ENCODE measurements around the gene MED29.
A peak's percentile ranks its signal among the peaks of the same experiment; 100 is the strongest.

MED29 gene

DNA sequence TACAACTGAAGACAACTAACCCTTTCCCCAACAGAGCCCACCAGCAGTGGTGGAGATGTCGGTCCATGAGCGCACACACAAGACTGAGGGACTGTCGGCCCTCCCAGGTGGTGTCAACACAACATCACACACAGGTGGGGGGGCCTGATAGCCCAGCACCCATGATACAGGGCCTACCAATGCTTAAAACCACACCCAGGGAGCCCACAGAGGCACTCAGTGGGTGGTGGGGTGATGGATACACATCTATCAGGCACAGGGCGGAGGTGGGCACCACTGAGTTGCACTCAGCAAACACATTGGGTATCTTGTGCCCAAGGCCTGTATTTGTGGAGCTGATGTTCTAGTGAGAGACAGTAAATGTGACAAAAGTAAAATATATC is 8.5 kb downstream of the MED29 start:
- DNase-seq = no peak

DNA sequence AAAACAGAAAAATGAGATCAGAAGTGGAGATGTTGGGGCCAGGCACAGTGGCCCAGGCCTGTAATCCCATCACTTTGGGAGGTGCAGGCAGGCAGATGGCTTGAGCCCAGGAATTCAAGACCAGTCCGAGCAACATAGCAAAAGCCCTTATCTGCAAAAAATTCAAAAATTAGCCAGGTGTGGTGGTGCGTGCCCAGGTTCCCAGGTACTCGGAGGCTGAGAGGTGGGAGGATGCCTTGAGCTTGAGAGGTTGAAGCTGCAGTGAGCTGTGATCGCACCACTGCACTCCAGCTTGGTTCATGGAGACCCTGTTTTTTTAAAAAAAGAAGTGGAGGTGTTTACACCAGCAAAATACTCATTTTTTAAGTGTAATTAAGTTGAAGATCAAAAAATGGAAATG is 8.9 kb downstream of the MED29 start:
- DNase-seq = no peak

DNA sequence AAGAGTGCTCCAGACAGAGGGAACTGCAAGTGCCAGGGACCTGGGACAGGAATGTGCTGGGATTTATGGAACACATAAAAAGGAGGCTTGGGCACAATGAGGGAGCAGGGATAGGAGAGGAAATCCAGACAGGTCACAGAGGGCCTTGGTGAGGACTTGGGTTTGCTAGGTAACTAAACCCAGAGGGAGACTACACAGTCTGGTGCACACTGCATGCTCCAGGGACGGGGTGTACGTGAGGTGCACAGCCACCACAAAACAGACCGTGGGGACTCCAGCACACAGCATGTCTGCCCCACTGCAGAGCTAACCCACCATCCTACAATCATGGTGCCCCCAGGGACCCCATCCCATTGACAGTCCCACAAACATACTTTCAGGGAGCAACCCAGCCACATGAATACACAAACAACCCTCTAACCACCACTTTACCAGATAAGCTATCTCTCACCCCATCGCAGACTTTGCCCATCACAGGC is 9.9 kb downstream of the MED29 start:
- no peak for DNase-seq

DNA sequence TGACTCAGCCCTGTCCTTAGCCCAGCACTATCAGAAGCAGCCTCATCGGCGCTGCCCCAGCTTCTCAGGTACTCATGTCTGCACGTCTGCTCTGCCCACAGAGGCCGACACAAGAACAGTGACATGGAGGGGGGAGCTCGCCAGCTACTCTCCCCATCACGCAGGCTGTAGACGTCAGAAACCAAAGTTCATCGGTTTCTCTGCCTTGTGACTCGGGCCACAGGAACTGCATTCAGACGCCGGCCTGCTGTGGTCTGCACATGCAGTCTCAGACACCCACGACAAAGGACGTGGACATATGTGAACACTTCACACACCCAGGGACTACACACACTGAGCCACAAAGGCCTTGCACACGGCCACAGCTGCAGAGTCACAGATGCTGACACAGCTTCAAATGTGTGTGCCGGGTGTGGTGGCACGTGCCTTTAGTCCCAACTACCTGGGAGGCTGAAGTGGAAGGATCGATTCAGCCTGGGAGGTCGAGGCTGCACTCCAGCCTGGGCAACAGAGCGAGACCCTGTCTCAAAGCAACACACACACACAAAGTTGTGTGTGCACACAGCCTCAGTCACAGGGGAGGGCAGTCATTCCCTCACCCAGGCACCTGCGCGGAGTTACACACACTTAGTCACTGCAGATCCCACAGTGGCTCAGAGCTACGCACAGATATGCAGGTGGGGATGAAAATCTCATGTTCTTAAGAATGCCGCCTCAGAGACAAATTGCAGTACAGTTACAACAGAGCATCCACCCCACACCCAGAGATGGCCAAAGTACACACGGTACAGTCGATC is 10.6 kb downstream of the MED29 start:
- peak; percentile 61 to 79 for DNase-seq

DNA sequence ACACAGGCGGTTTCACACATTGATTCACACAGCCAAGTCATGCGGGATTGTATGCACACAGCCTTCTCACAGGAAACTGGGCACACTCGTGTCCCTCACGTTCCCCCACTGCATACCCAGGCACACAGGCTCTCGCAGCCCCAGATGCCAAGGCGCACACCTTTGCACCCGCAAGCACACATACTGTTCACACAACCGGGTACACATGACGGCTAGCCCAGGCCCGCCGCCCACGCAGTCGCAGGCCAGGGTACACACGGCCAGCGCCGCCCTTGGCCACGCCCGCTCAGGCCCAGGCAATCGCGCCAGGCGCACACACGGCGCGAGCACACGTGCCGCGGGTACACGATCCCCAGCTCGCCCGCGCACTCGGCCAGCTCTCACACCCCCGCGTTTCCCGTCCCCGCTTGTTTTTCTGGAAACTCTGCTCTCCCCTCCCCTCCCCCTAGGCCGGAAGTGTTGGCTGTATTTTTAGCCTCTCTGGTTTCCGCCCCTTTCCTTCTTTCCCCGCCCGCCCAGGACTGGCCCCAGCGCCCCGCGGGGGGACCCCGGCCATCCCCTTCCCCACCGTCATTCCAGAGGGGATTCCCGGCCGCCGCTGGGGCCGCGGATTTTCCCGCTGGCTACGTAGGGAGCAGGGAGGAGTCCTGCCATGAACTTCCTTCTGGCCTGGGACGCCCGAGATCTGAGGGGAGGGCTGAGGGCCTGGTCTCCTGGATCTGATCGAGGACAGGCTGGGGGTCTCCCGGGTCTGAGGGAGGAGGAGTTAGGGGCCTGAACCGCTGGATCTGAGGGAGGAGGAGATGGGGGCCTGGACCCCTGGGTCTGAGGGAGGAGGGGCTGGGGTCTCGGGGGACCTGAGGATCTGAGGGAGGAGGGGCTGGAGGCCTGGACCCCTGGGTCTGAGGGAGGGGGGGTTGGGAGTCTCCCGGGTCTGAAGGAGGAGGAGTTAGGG is 11.4 kb downstream of the MED29 start:
- peak; percentile 79 to 84 for DNase-seq

DNA sequence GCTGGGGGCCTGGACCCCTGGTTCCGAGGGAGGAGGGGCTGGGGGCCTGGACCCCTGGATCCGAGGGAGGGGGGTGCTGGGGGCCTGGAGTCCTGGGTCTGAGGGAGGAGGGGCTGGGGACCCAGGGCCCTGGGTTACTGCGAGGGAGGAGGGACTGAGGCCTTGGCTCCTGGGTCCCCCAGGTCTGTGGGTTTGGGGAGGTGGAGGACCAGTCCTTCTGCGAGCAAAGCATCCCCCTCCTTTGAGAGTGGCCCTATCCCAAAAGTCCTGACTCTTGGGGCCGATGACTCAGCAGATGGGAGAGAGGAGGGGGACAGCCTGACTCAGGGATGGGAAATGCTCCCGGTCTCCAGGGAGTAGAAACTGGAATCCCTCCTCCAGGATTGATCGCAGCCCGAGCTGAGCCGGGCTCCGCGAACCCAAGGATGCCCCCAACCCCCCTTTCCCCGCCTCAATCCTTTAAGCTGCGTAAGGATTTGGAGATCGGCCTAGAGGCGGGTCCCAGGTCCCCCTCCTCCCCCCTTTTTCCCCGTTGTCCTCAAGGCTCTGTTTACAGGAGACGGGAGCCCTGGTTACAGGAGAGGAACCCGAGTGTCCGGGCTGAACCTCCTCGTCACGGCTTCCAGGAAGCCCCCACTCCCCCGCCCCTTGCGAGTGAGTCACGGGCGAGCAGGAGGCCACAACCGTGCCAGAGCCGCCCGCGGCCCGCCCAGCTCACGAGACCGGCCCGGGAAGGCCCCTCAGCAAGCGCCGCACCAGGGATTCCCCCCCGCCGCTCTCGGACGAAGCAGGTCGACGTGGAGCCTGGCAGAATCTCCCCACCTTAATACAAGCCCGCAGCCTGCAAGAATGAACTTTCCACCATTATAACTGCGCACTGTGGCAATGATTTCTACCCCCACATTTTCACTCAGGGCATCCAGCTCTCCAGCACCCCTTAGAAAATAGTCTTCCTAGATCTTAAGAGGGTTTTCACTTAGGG is 12.4 kb downstream of the MED29 start:
- DNase-seq = peak; percentile 96

DNA sequence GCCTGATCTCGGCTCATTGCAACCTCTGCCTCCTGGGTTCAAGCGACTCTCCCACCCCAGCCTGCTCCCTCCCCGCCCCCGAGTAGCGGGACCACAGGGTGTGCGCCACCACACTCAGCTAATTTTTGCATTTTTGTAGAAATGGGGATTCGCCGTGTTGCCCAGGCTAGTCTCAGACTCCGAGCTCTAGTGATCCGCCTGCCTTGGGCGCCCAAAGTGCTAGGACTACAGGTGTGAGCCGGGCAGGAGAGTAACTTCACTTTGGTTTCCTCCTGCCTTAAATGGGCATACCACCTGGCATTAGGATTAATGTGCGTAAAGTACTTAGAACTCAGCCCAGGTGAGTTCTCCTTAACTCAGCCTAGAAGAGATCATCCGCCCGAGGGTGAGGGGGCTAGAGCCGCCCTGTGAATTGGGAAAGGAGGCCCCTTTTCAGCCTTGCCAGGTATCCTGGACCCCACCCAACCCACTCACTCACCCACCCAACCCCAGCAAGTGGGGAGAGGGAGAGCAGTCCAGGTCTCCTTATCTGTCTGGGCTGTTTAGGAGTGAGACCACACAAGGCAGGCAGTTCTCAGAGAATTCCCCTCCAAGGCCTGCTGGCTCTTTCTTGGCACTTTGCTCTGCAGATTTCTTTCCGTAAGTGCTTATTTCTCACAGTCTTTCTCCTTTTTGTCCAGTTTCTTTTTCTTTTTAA is 14.2 kb downstream of the MED29 start:
- peak in 1 of 2 experiments; percentile 12 for DNase-seq

DNA sequence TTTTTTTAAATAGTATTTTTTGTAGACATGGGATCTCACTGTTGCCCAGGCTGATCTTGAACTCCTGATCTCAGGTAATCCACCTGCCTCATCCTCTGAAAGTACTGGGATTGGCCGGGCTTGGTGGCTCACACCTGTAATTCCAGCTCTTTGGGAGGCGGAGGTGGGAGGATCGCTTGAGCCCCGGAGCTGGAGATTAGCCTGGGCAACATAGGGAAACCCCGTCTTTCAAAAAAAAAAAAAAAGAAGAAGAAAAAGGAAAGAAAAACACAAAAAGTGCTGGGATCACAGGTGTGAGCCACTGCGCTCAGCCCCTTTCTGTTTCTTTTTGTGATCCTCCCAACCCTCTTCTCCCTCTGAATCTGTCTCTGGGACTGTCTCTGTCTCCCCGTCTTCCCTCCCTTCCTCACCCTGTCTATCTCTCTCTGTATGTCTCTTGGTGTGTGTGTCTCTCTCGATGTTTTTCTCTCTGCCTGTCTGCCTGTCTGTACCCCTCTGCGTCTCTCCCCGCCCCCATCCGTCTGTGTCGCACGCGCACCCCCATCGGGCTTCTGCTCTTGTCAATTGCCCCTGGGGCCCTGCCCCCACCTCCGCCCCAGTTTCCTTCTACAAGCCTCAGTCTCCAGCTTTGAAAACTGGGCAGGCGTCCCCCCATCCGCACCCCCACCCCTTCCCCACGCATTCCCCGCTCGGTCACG is 14.9 kb downstream of the MED29 start:
- peak; percentile 83 to 91 for DNase-seq

DNA sequence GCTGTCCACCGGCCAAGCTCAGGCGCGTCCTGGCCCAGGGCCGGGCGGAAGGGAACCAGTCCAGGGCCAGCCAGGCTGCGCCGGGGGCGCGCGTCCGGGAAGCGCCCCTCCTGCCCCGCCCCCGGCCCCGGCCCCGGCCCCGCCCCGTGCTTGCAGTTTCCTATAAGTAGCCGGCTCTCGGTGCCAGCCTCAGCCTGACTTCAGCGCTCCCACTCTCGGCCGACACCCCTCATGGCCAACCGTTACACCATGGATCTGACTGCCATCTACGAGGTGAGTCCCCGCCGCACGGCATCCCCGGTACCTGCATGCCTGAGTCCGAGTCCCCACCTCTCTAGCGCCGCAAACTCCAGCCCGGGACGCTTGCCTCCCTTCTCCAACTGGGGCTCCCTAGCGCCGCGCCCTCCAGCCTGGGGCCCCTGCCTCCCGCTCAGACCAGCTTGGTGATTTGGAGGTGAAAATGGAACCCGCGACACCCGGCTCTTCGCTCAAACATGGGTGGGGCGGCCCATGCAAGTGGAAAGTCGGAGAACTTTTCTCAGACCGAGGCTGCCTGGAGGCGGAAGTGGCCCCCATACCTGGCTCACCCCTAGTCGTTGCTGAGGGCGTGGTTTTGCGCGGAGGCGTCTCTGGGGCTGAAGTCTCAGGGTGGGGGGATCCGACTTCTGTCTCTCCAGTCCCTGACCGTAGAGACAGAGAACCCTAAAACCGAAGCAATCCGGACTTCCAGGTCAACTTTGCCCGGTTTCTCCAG is 15.7 kb downstream of the MED29 start, which contains the start of gene ZFP36:
TSS of gene ZFP36 (plus strand) at position 192 of the 754 bp plus-strand sequence. CDS start at position 250, 58 bp downstream.
- peak; percentile 82 to 89 for DNase-seq

DNA sequence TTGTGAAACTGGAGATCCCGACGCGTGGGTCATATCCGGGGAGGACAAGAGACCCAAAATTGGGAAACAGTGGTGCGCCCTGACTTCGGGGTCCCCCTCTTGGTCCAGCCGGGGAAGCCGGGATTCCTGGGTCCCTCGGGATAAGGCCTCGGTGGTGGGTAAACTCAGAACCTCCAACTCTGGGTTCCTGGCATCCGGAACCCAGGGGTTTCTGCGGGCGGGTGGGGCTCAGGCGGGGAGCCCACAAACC is 16.2 kb downstream of the MED29 start:
- DNase-seq = no peak

DNA sequence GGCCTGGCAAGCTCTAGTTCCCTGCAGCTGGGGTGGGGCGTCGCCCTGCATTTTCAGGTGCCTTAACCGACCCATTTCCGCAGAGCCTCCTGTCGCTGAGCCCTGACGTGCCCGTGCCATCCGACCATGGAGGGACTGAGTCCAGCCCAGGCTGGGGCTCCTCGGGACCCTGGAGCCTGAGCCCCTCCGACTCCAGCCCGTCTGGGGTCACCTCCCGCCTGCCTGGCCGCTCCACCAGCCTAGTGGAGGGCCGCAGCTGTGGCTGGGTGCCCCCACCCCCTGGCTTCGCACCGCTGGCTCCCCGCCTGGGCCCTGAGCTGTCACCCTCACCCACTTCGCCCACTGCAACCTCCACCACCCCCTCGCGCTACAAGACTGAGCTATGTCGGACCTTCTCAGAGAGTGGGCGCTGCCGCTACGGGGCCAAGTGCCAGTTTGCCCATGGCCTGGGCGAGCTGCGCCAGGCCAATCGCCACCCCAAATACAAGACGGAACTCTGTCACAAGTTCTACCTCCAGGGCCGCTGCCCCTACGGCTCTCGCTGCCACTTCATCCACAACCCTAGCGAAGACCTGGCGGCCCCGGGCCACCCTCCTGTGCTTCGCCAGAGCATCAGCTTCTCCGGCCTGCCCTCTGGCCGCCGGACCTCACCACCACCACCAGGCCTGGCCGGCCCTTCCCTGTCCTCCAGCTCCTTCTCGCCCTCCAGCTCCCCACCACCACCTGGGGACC is 16.6 kb downstream of the MED29 start:
- peak; percentile 44 to 54 for DNase-seq

DNA sequence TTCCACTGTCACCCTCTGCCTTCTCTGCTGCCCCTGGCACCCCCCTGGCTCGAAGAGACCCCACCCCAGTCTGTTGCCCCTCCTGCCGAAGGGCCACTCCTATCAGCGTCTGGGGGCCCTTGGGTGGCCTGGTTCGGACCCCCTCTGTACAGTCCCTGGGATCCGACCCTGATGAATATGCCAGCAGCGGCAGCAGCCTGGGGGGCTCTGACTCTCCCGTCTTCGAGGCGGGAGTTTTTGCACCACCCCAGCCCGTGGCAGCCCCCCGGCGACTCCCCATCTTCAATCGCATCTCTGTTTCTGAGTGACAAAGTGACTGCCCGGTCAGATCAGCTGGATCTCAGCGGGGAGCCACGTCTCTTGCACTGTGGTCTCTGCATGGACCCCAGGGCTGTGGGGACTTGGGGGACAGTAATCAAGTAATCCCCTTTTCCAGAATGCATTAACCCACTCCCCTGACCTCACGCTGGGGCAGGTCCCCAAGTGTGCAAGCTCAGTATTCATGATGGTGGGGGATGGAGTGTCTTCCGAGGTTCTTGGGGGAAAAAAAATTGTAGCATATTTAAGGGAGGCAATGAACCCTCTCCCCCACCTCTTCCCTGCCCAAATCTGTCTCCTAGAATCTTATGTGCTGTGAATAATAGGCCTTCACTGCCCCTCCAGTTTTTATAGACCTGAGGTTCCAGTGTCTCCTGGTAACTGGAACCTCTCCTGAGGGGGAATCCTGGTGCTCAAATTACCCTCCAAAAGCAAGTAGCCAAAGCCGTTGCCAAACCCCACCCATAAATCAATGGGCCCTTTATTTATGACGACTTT is 17.4 kb downstream of the MED29 start:
- DNase-seq = peak; percentile 7 to 13

DNA sequence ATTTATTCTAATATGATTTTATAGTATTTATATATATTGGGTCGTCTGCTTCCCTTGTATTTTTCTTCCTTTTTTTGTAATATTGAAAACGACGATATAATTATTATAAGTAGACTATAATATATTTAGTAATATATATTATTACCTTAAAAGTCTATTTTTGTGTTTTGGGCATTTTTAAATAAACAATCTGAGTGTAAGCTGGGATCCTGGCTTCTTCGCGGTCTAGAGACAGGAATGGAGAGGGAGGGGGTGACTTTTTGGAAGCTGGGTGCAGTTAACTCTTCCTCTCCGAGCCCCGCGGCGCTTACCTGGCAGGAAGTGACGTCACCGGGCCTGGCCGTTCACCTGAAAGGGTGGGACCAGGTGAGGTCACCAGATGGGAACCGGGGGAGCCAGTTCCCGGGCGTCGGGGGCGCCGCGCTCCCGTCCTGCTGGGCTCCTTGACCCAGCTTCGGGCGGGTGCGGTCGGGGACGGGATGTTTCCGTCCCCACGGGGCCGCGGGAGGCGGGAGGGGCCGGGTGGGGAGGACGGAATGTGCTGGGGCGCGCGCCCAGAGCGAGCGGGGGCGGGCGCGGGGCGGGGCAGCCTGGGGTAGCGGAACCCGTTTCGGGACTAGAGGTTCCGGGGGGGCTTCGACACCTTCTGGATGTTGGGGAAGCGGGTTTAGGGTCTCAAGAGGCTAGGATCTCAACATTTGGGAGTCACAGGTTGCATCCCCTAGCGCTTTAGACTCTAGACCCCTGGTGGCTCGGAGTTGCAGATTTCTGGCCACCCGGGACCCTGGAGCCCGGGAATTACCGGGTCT is 18.2 kb downstream of the MED29 start:
- DNase-seq = peak; percentile 75 to 84

DNA sequence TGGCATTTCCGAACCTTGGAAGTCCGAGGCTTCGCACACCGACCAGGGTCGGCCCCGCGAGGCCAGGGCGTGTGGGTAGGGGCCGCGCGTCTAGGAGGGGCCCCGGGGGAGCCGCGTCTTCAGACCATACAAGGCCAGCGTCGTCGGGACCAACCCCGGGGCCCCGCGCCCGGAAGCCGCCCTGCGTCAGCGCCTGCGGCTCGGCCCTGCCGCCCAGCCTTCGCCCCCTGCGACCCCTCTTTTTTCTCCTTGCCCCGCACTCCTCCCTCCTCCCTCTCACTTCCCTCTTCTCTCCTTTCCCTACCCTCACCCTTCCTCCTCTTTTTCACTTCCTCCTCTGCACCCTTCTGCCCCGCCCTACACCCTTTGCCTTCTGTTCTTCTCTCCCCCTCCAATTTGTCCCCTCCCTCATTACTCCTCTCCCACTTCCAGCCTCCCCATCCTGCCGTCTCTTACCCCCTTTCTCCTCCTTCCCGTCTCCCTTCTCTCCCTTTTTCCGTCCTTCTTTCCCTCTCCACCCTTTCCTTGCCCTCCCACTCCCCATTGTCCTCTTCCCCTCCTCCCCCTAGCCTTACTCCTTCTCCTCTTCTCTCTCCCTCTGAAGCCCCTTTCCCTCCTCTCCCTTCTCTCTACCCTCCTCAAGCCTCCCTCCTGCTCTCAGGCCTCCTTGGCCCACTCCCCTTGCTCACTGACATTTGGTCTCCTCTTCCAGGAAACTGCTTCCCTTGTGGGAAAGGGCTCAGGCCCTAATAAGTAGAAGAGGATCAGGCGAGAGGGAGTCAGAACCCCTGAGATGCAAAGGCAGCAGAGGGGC is 19.0 kb downstream of the MED29 start:
- DNase-seq = peak; percentile 50 to 60

DNA sequence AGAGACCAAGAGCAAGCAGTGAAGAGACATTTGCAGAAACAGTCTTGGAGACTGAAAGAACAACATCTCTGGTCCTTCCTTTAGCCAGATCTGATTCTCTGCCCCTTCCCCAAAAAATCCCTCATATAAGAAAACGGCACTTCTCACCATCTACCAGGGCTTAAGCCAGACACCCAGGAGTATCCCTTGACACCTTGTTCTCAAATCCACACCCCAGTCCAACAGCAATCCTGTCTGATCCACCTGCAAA is 19.6 kb downstream of the MED29 start:
- no peak for DNase-seq

DNA sequence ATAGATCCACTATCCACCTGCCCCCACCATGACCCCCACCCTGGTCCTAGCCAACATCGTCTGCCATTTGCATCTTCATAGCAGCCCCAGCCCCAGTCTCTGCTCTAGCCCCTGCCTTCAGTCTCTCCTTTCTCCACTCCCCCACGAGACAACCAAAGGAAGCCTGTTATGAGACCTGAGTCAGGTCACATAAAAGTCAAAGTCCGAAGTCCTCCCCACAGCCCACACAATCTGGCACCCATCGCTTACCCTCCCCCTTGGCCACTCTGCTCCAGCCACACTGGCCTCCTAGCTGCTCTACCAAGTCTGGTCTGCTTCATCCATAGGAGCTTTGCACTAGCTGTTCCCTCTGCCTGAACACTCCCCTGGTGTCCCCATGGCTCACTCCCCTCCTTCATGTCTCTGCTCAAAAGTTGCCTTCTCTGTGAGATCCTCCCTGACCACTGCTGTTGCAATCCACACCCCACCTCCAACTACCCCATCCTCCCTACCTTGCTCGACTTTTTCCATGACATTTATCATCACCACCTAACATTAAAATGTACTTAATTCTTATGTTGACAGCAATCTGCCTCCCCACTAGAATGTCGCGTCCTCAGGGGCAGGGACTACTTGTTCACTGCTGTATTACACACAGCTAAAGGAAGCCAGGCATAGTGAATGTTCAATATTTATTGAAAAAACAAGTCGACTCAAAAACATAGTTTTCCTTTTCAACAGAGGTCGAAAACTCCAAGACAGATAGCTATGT is 20.1 kb downstream of the MED29 start:
- no peak for DNase-seq

DNA sequence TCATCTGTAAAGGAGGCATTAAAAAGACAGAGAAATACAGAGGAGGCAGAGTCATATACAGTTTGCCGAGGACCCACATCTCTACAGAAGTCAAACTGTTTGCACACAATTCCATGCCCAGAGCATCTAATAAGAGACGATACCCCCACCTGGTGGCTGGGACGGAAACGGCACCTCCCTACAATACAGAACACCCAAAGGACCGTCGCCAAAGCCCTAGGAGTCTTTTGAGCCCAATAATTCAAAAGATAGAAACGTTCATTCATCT is 20.6 kb downstream of the MED29 start:
- peak; percentile 84 to 88 for DNase-seq
